ENCODE data around the gene FXYD1. TPM values are rescaled to one million over a fixed set of nuclear protein-coding genes. Genes with fewer than 3 reads are reported as not detected.

Gene FXYD1
- total RNA-seq, 4 donors from 2014 or later: 28.7 to 108 (median 37.8) TPM

DNA sequence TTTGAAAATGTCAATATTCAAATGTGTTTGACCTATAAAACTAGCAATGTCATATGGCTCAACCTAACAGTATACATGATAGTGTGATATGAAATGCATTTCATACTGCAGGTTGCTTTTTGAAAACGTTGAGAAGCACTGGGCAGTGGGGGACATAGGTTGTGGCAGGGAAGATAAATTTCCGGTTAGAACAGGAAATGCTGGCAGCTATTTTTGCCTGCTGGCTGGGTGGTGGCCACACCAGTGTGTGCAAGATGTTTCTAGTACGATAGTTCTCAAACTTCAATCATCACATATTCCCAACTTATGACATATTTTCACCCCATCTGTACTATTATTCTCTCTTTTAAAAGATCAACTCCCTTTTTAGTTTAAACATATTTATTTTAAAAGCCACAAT is 33.1 kb downstream of the FXYD1 start:
- TF ChIP-seq, protein P1, sequence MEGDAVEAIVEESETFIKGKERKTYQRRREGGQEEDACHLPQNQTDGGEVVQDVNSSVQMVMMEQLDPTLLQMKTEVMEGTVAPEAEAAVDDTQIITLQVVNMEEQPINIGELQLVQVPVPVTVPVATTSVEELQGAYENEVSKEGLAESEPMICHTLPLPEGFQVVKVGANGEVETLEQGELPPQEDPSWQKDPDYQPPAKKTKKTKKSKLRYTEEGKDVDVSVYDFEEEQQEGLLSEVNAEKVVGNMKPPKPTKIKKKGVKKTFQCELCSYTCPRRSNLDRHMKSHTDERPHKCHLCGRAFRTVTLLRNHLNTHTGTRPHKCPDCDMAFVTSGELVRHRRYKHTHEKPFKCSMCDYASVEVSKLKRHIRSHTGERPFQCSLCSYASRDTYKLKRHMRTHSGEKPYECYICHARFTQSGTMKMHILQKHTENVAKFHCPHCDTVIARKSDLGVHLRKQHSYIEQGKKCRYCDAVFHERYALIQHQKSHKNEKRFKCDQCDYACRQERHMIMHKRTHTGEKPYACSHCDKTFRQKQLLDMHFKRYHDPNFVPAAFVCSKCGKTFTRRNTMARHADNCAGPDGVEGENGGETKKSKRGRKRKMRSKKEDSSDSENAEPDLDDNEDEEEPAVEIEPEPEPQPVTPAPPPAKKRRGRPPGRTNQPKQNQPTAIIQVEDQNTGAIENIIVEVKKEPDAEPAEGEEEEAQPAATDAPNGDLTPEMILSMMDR (IDR thresholded peaks at IDR 0.05; ENCODE audit: low read depth): no peak

- TF ChIP-seq, protein P1 (IDR thresholded peaks at IDR 0.05; ENCODE audit: low read depth): no peak
Observed at GRCh38 chr19:35174226-35174625, 35.6 kb downstream of the FXYD1 start.

DNA sequence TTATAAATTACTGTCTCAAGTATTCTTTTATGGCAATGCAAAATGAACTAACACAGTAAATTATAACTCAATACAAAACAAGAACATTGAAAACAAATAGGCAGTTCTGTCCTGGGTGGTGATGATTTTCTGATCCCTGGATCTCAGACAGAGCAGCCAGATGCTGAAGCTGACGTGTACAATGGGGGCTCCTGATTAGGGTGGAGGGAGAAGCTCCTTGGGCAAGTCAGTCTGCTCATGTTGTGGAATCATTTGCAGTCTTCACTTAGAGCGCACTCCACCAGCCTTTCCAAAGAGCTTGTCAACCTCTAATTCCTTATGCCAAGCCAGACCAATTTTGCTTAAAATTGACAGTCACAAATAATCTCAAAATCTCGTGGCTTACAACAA is 37.6 kb downstream of the FXYD1 start:
- TF ChIP-seq, protein P1 (IDR thresholded peaks at IDR 0.05; ENCODE audit: low read depth): no peak

- TF ChIP-seq, protein P1 (IDR thresholded peaks at IDR 0.05; ENCODE audit: low read depth): no peak
Observed at GRCh38 chr19:35177377-35178274, 39.0 kb downstream of the FXYD1 start.

DNA sequence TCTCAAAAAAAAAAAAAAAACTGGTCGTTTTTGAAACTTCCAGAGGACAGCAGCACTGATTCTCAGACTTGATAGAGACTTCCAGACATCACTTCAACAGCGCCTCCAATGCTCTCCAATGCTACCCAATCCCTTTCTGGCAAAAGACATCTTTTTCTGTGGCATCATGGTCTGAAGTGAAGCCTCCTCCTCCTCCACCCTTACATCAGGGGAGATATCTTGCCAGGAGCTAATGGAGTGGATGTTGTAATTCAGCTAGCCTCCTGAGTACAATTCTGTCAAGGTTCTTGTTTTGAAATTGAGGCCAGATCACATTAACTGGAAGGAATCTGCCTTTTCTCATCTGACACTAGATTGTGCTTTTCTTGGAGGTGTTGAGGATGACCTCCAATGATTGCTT is 40.1 kb downstream of the FXYD1 start:
- TF ChIP-seq, protein P1 (IDR thresholded peaks at IDR 0.05; ENCODE audit: low read depth): no peak

DNA sequence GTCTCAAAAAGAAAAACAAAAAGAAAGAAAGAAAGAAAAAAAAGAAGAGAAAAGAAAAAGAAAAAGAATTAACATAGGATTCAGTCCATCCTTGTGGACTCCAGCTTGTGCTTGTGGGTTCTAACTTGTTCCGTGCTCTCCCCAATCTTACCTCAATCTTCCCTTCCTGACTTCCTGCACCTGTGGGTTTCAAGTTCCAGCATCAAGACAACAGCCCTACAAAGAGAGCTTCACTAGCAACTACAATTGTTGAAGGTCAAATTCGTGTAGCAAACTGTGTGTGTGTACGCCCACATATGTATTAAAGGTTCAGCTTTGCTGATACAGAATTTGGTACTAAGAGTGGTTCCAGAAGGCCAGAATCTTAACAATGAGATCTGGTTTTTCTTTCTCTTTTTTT is 41.2 kb downstream of the FXYD1 start:
- TF ChIP-seq, protein P1 (IDR thresholded peaks at IDR 0.05; ENCODE audit: low read depth): no peak

- TF ChIP-seq, protein P1 (IDR thresholded peaks at IDR 0.05; ENCODE audit: low read depth): no peak
Observed at GRCh38 chr19:35181387-35181786, 42.8 kb downstream of the FXYD1 start.

All from subcutaneous adipose tissue (tissue), 4 donors.